ENCODE measurements around the gene FLYWCH2. TPM values are rescaled to one million over a fixed set of nuclear protein-coding genes. Genes with fewer than 3 reads are reported as not detected.

The FLYWCH2 gene
- total and polyA plus RNA-seq, 7 donors = 27.5 to 64.2 (median 43.2) TPM

GRCh38 chr16:2846511-2847310, 36.3 kb upstream of the FLYWCH2 start:
- WGBS, 2 donors = 42 to 52% methylated on average over 3 of the region's 3 CpGs
- Histone ChIP-seq H3K36me3 (no peaks in the 10 kb centered on the region), H3K4me3 (no peak overlapping the region), H3K27me3 (peaks cover 0 to 23% (median 7%) of the 10 kb centered on the region in 3 donors), H3K27ac (no peak overlapping the region), H3K9me3 (no peaks in the 10 kb centered on the region), H3K4me1 (peaks cover 0 to 7% (median 3%) of the 10 kb centered on the region in 4 donors)
- TF ChIP-seq EP300 (IDR thresholded peaks at IDR 0.05) (no peak), POLR2A (IDR thresholded peaks at IDR 0.05) (no peak), CTCF (IDR thresholded peaks at IDR 0.05) (no peak), POLR2AphosphoS5 (IDR thresholded peaks at IDR 0.05) (no peak)
- DNase-seq = no peak
- intact Hi-C loops (cut with DNase I) = no loop called here

GRCh38 chr16:2848933-2849725, 33.9 kb upstream of the FLYWCH2 start:
- no peak for DNase-seq
- H3K27me3 ChIP-seq = peaks cover 6 to 43% (median 28%) of the 10 kb centered on the region in 3 donors
- 58 to 68% methylated on average over 16 of the region's 16 CpGs for WGBS, 2 donors
- H3K27ac ChIP-seq = no peak overlapping the region
- no peaks in the 10 kb centered on the region for H3K36me3 ChIP-seq
- no peak overlapping the region for H3K4me3 ChIP-seq
- TF ChIP-seq POLR2AphosphoS5 (IDR thresholded peaks at IDR 0.05) = no peak
- intact Hi-C loops (cut with DNase I) = no loop called here
- H3K4me1 ChIP-seq = no peaks in the 10 kb centered on the region
- H3K9me3 ChIP-seq = no peaks in the 10 kb centered on the region

GRCh38 chr16:2852003-2852730, 30.8 kb upstream of the FLYWCH2 start:
- Histone ChIP-seq H3K9me3 (peaks cover 0 to 5% (median 3%) of the 10 kb centered on the region in 4 donors), H3K27me3 (peaks cover 6 to 54% (median 35%) of the 10 kb centered on the region in 3 donors), H3K4me1 (no peaks in the 10 kb centered on the region), H3K4me3 (no peak overlapping the region), H3K27ac (no peak overlapping the region), H3K36me3 (no peaks in the 10 kb centered on the region)
- intact Hi-C loops (cut with DNase I) = no loop called here
- 91 to 92% methylated on average over 16 of the region's 16 CpGs for WGBS, 2 donors
- TF ChIP-seq POLR2AphosphoS5 (IDR thresholded peaks at IDR 0.05) (no peak), EP300 (IDR thresholded peaks at IDR 0.05) (no peak), POLR2A (IDR thresholded peaks at IDR 0.05) (no peak), CTCF (IDR thresholded peaks at IDR 0.05) (no peak)
- DNase-seq = no peak

- no peak overlapping the region for H3K27ac ChIP-seq
- TF ChIP-seq EP300 (IDR thresholded peaks at IDR 0.05) = no peak
- no peak for TF ChIP-seq POLR2AphosphoS5 (IDR thresholded peaks at IDR 0.05)
- no peak for TF ChIP-seq POLR2A (IDR thresholded peaks at IDR 0.05)
- TF ChIP-seq CTCF (IDR thresholded peaks at IDR 0.05) = no peak
- H3K4me3 ChIP-seq = no peak overlapping the region
- peaks cover 0 to 5% (median 3%) of the 10 kb centered on the region in 4 donors for H3K9me3 ChIP-seq
- intact Hi-C loops (cut with DNase I) = no loop called here
- H3K27me3 ChIP-seq = peaks cover 11 to 61% (median 42%) of the 10 kb centered on the region in 3 donors
- no peaks in the 10 kb centered on the region for H3K36me3 ChIP-seq
- 66 to 80% methylated on average over 56 of the region's 56 CpGs for WGBS, 2 donors
- no peak for DNase-seq
- peaks cover 0 to 4% (median 0%) of the 10 kb centered on the region in 4 donors for H3K4me1 ChIP-seq
These were observed 30.1 kb upstream of the FLYWCH2 start for GRCh38 chr16:2852731-2853507.
